Endothelial cell of umbilical vein (primary cell): ENCODE measurements around the gene ELMO1. TPM values are rescaled to one million over a fixed set of nuclear protein-coding genes. Genes with fewer than 3 reads are reported as not detected.

Source experiments
- BruUV-seq: library from RNA; stranded (reverse); fragments of 400-500 nt; replicated peaks from 2 replicates; lab custom pipeline; 2021; lab: Mats Ljungman, UMichigan
- CTCF ChIA-PET: fragments of 300-600, 350-600 bp; sonication (Branson Sonifier 250); formaldehyde crosslinking; loops from one replicate; lab custom pipeline; 2021; ENCODE audit warnings: antibody characterized with exemption, inconsistent platforms; lab: Charles Lee
- POLR2A ChIA-PET: fragments of 300-600, 350-600 bp; sonication (Branson Sonifier 250); formaldehyde crosslinking; loops from one replicate; lab custom pipeline; 2021; ENCODE audit warnings: antibody characterized with exemption, inconsistent platforms; lab: Charles Lee
- DNase-seq: peaks from one replicate; pipeline ENCODE4 v3.0.0-alpha.2; 2011; ENCODE audit warnings: low read depth, low spot score
- FAIRE-seq: peaks from 2 replicates; lab custom pipeline; 2011; peaks lifted over from hg19 to GRCh38; lab: Jason Lieb, UNC
- H2AFZ ChIP-seq: 2 replicates; pipeline ENCODE4 v1.6.0; 2012; ENCODE audit warnings: low read depth, low read length, control low read depth, inconsistent platforms
- H3K27ac ChIP-seq: 2 replicates; pipeline ENCODE4 v1.5.1; 2011; ENCODE audit warnings: low read depth, mild to moderate bottlenecking, control low read depth, low read length, moderate library complexity; ENCODE audit not compliant: insufficient read depth
- H3K27me3 ChIP-seq, 2 experiments: 2 replicates each; pipeline versions ENCODE4 v1.6.0 to v1.6.1; 2011; ENCODE audit warnings: low read length in 2 of 2, mixed read lengths in 1 of 2; ENCODE audit not compliant: control insufficient read depth in 2 of 2, insufficient read depth in 2 of 2
- H3K36me3 ChIP-seq, 2 experiments: 2 replicates in 1 of 2; 3 replicates in 1 of 2; pipeline ENCODE4 v1.5.1; 2011; ENCODE audit warnings: low read length in 2 of 2, mild to moderate bottlenecking in 1 of 2, moderate library complexity in 1 of 2; ENCODE audit not compliant: control insufficient read depth in 2 of 2, insufficient read depth in 2 of 2; ENCODE audit errors: extremely low read depth in 1 of 2
- H3K4me1 ChIP-seq: 3 replicates; pipeline ENCODE4 v1.5.1; 2011; ENCODE audit warnings: mild to moderate bottlenecking, low read length; ENCODE audit not compliant: control insufficient read depth, insufficient read depth; ENCODE audit errors: extremely low read depth
- H3K4me2 ChIP-seq: 2 replicates; pipeline ENCODE4 v1.6.1; 2011; ENCODE audit warnings: low read length, control low read depth, mixed read lengths; ENCODE audit not compliant: insufficient read depth
- H3K4me3 ChIP-seq, 3 experiments: fragments of 200-600 bp in 1 of 3; sonication (generic), shearing (Covaris generic) in 1 of 3; replicated peaks in 1 of 3; 2 replicates each; pipeline ENCODE4 v1.5.1; 2011 to 2016; ENCODE audit warnings: control low read depth in 3 of 3, low read length in 3 of 3, mild to moderate bottlenecking in 2 of 3, inconsistent platforms in 1 of 3, low read depth in 1 of 3, moderate library complexity in 1 of 3; ENCODE audit not compliant: insufficient read depth in 1 of 3
- H3K79me2 ChIP-seq: 2 replicates; pipeline ENCODE4 v1.6.0; 2012; ENCODE audit warnings: low read length, inconsistent platforms; ENCODE audit not compliant: control insufficient read depth, insufficient read depth
- H3K9ac ChIP-seq: replicated peaks from 2 replicates; pipeline ENCODE3; 2011; ENCODE audit warnings: low read length, control low read depth; ENCODE audit not compliant: insufficient read depth; ENCODE audit errors: extremely low read depth
- H3K9me1 ChIP-seq: replicated peaks from 3 replicates; pipeline ENCODE4 v1.6.0; 2011; ENCODE audit warnings: mild to moderate bottlenecking, low read length; ENCODE audit not compliant: control insufficient read depth, insufficient read depth; ENCODE audit errors: extremely low read depth
- H3K9me3 ChIP-seq: replicated peaks from 2 replicates; pipeline ENCODE4 v1.5.1; 2012; ENCODE audit warnings: low read length, inconsistent platforms; ENCODE audit not compliant: control insufficient read depth, insufficient read depth
- H4K20me1 ChIP-seq: replicated peaks from 2 replicates; pipeline ENCODE3; 2011; ENCODE audit warnings: mild to moderate bottlenecking, low read length; ENCODE audit not compliant: control insufficient read depth, insufficient read depth; ENCODE audit errors: extremely low read depth
- CTCF ChIP-seq, 2 donors: IDR thresholded peaks; 1 replicate in 1 of 2; 2 replicates in 1 of 2; pipeline ENCODE4 v1.5.1; 2011; ENCODE audit warnings: low read length in 2 of 2, mild to moderate bottlenecking in 2 of 2, moderate library complexity in 2 of 2, control low read depth in 1 of 2, inconsistent platforms in 1 of 2, low read depth in 1 of 2; ENCODE audit not compliant: insufficient read depth in 1 of 2; ENCODE audit errors: extremely low read depth in 1 of 2
- EZH2 ChIP-seq: IDR thresholded peaks from 2 replicates; pipeline ENCODE4 v1.6.1; 2012; ENCODE audit warnings: borderline replicate concordance, low read depth, mild to moderate bottlenecking, moderate library complexity, low read length, inconsistent platforms; ENCODE audit not compliant: severe bottlenecking
- FOS ChIP-seq: IDR thresholded peaks from 2 replicates; pipeline ENCODE4 v1.6.1; 2011; ENCODE audit warnings: mild to moderate bottlenecking, low read length, moderate library complexity, borderline replicate concordance; ENCODE audit not compliant: insufficient read depth
- GATA2 ChIP-seq: IDR thresholded peaks from 2 replicates; pipeline ENCODE4 v1.7.0; 2011; ENCODE audit warnings: low read depth, mild to moderate bottlenecking, moderate library complexity, mixed read lengths, low read length; ENCODE audit not compliant: insufficient read length, insufficient read depth
- JUN ChIP-seq: IDR thresholded peaks from 2 replicates; pipeline ENCODE4 v1.6.1; 2011; ENCODE audit warnings: borderline replicate concordance, low read depth; ENCODE audit not compliant: insufficient read length, insufficient read depth
- MYC ChIP-seq: IDR thresholded peaks from one replicate; pipeline ENCODE4 v1.6.1; 2011; ENCODE audit warnings: mild to moderate bottlenecking, low read depth, low read length
- POLR2A ChIP-seq: IDR thresholded peaks from 2 replicates; pipeline ENCODE4 v1.6.1; 2012; ENCODE audit warnings: low read depth, mild to moderate bottlenecking, control low read depth, low read length
- POLR2AphosphoS5 ChIP-seq: IDR thresholded peaks from 2 replicates; pipeline ENCODE4 v1.6.1; 2012; ENCODE audit warnings: low read depth, mild to moderate bottlenecking, control low read depth, low read length, moderate library complexity; ENCODE audit not compliant: insufficient read depth
- dilution Hi-C: fragments of 300-500 bp; cut with MboI; formaldehyde crosslinking; loops from one replicate; pipeline ENCODE4 v1.15.0; 2019; ENCODE audit warnings: low sequenced_read_pairs; ENCODE audit not compliant: extremely low pct_ligation_motif_present
- intact Hi-C: fragments of 100-400 bp; cut with micrococcal nuclease; formaldehyde crosslinking; loops from one replicate; pipeline ENCODE4 v1.10.0; 2022
- polyA plus RNA-seq, 4 experiments: library from polyadenylated mRNA; depleted of rRNA in 3 of 4; stranded (reverse) in 3 of 4; unstranded in 1 of 4; fragments of >200 nt; gene quantifications; 2 replicates each; pipeline versions ENCODE4 v1.2.1 to v1.2.3, GENCODE V29; 2011 to 2012; ENCODE audit warnings: missing spikeins in 1 of 4
- total RNA-seq: library from RNA; stranded (reverse); gene quantifications from 2 replicates; pipeline ENCODE4 v1.2.3, GENCODE V29; 2021
- TF ChIP-seq, protein P1 (sequence below): IDR thresholded peaks from 2 replicates; pipeline ENCODE4 v1.6.1; 2011; ENCODE audit not compliant: insufficient read depth, insufficient read length

ELMO1 gene
- total and polyA plus RNA-seq, 2 donors (not counting 3 experiments of a cell fraction or from before 2014, with no cell fraction given) = 17.0 to 30.6 TPM

DNA sequence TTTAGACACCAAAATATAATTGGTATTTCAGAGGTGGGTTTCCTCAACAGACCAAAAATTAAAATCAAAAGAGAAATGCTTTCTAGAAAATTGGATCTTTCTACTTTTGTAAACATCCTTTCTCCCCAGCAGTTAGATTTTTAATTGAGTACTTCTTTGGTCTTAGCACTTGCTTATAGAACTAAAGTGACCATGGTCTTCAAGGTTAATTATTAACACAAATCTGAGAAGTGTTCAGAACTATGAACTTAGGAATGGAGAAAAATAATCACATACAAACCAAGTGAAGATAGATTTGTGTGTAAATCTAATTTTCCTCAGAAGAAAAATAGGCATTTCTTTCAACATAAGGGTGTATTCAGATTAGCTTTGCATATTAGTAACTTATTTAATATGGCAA is 355.4 kb downstream of the ELMO1 start:
- dilution Hi-C loops = no loop called here
- TF ChIP-seq, protein P1, sequence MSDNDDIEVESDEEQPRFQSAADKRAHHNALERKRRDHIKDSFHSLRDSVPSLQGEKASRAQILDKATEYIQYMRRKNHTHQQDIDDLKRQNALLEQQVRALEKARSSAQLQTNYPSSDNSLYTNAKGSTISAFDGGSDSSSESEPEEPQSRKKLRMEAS = no peak
- TF ChIP-seq POLR2A (no peak), MYC (no peak), EZH2 (no peak), CTCF (IDR thresholded peaks at IDR 0.05; ENCODE audit: extremely low read depth in 1 of 2, insufficient read depth in 1 of 2, low read depth in 1 of 2, low read length in 2 of 2) (no peak), FOS (no peak), JUN (no peak), GATA2 (no peak), POLR2AphosphoS5 (no peak)
- no peaks in the 10 kb centered on the region for H3K27me3 ChIP-seq
- H3K79me2 ChIP-seq = no peaks in the 10 kb centered on the region
- H3K4me3 ChIP-seq = no peak overlapping the region
- no peak overlapping the region for H3K9ac ChIP-seq
- ChIA-PET POLR2A (no interaction called here), CTCF (no interaction called here)
- FAIRE-seq (no peak), DNase-seq (no peak)
- no peaks in the 10 kb centered on the region for H3K9me3 ChIP-seq
- no peak overlapping the region for H2AFZ ChIP-seq
- no peaks in the 10 kb centered on the region for H3K9me1 ChIP-seq
- intact Hi-C loops = no loop called here
- H3K4me2 ChIP-seq = no peak overlapping the region
- BruUV-seq = no TSS peak
- H3K27ac ChIP-seq = no peak overlapping the region
- no peaks in the 10 kb centered on the region for H3K36me3 ChIP-seq
- no peaks in the 10 kb centered on the region for H4K20me1 ChIP-seq
- no peaks in the 10 kb centered on the region for H3K4me1 ChIP-seq
